Neural cell (in vitro differentiated cells): ENCODE measurements around the gene CCT5. TPM values are rescaled to one million over a fixed set of nuclear protein-coding genes. Genes with fewer than 3 reads are reported as not detected.

ENCODE experiments used
- H2AFZ ChIP-seq: fragments of 200-600, 300-800 bp; sonication (generic), shearing (Covaris generic); 2 replicates; pipeline ENCODE4 v1.6.0; 2014; ENCODE audit warnings: low read depth, mild to moderate bottlenecking, antibody characterized with exemption, low read length, moderate library complexity
- H3F3A ChIP-seq: fragments of 200-600 bp; shearing (Covaris generic); 2 replicates; pipeline ENCODE4 v1.6.1; 2016; ENCODE audit warnings: mild to moderate bottlenecking, moderate library complexity, mixed read lengths, antibody characterized with exemption, low read length; ENCODE audit not compliant: insufficient read depth, poor library complexity, severe bottlenecking
- H3K27ac ChIP-seq: fragments of 200-600, 300-800 bp; sonication (generic), shearing (Covaris generic); 2 replicates; pipeline ENCODE4 v1.5.1; 2014; ENCODE audit warnings: mild to moderate bottlenecking, low read length, moderate library complexity
- H3K27me3 ChIP-seq: fragments of 300-800, 200-600 bp; sonication (generic), shearing (Covaris generic); 2 replicates; pipeline ENCODE4 v1.6.0; 2014; ENCODE audit warnings: mild to moderate bottlenecking, low read depth, low read length, moderate library complexity; ENCODE audit not compliant: insufficient read depth
- H3K36me3 ChIP-seq: fragments of 300-800, 200-600 bp; sonication (generic), shearing (Covaris generic); 2 replicates; pipeline ENCODE4 v1.5.1; 2014; ENCODE audit warnings: mild to moderate bottlenecking, antibody characterized with exemption, low read length, moderate library complexity; ENCODE audit not compliant: insufficient read depth
- H3K4me2 ChIP-seq: fragments of 300-800, 200-600 bp; sonication (generic), shearing (Covaris generic); 2 replicates; pipeline ENCODE4 v1.6.0; 2014; ENCODE audit warnings: mild to moderate bottlenecking, low read length
- H3K4me3 ChIP-seq: fragments of 300-800, 200-600 bp; sonication (generic), shearing (Covaris generic); 2 replicates; pipeline ENCODE4 v1.5.1; 2014; ENCODE audit warnings: mild to moderate bottlenecking, low read length, moderate library complexity
- H3K79me2 ChIP-seq: fragments of 200-600 bp; shearing (Covaris generic); replicated peaks from 2 replicates; pipeline ENCODE4 v1.6.0; 2014; ENCODE audit warnings: mild to moderate bottlenecking, low read length, moderate library complexity; ENCODE audit not compliant: insufficient read depth
- H3K9ac ChIP-seq: fragments of 300-800, 200-600 bp; sonication (generic), shearing (Covaris generic); 2 replicates; pipeline ENCODE4 v1.6.1; 2016; ENCODE audit warnings: mild to moderate bottlenecking, low read length, mixed read lengths
- H3K9me2 ChIP-seq: fragments of 200-600 bp; shearing (Covaris generic); 2 replicates; pipeline ENCODE4 v1.6.1; 2016; ENCODE audit warnings: mild to moderate bottlenecking, low read length, mixed read lengths; ENCODE audit not compliant: insufficient read depth
- H3K9me3 ChIP-seq: fragments of 200-600, 300-800 bp; sonication (generic), shearing (Covaris generic); 2 replicates; pipeline ENCODE4 v1.6.1; 2016; ENCODE audit warnings: mild to moderate bottlenecking, mixed run types, low read length, moderate library complexity, mixed read lengths
- H4K20me1 ChIP-seq: fragments of 200-600 bp; shearing (Covaris generic); 2 replicates; pipeline ENCODE4 v1.6.1; 2016; ENCODE audit warnings: mild to moderate bottlenecking, mixed run types; ENCODE audit not compliant: insufficient read depth
- EP300 ChIP-seq: fragments of 450-650 bp; conservative IDR thresholded peaks from 2 replicates; pipeline ENCODE4 v1.6.1; 2014; ENCODE audit warnings: antibody characterized with exemption, mild to moderate bottlenecking, moderate library complexity; ENCODE audit not compliant: poor library complexity, severe bottlenecking
- EZH2 ChIP-seq: fragments of 200-600, 300-800 bp; shearing (Covaris generic), sonication (generic); IDR thresholded peaks from 2 replicates; pipeline ENCODE4 v1.6.1; 2014; ENCODE audit warnings: antibody characterized with exemption, low read length, borderline replicate concordance, mild to moderate bottlenecking; ENCODE audit not compliant: insufficient read depth, poor library complexity, severe bottlenecking
- MXI1 ChIP-seq: fragments of 450-650 bp; conservative IDR thresholded peaks from 2 replicates; pipeline ENCODE4 v1.6.1; 2014; ENCODE audit warnings: antibody characterized with exemption, mild to moderate bottlenecking; ENCODE audit not compliant: poor library complexity, severe bottlenecking
- POLR2AphosphoS5 ChIP-seq: IDR thresholded peaks from 2 replicates; pipeline ENCODE4 v1.6.1; 2012
- RAD21 ChIP-seq: fragments of 450-650 bp; conservative IDR thresholded peaks from 2 replicates; pipeline ENCODE4 v1.6.1; 2014; ENCODE audit warnings: antibody characterized with exemption, mild to moderate bottlenecking, moderate library complexity
- SMC3 ChIP-seq: fragments of 450-650 bp; conservative IDR thresholded peaks from 2 replicates; pipeline ENCODE4 v1.6.1; 2014; ENCODE audit warnings: antibody characterized with exemption, mild to moderate bottlenecking, moderate library complexity; ENCODE audit not compliant: poor library complexity
- TAF1 ChIP-seq: IDR thresholded peaks from 2 replicates; pipeline ENCODE4 v1.6.1; 2012; ENCODE audit warnings: low read depth
- polyA plus RNA-seq: library from polyadenylated mRNA; depleted of rRNA; stranded (reverse); fragments of >200 nt; gene quantifications from 2 replicates; pipeline ENCODE4 v1.2.3, GENCODE V29; 2014
- TF ChIP-seq, protein P1 (sequence below): fragments of 450-650 bp; IDR thresholded peaks from 2 replicates; pipeline ENCODE4 v1.5.1; 2014; ENCODE audit warnings: antibody characterized with exemption, mild to moderate bottlenecking, moderate library complexity; ENCODE audit not compliant: poor library complexity, severe bottlenecking
- TF ChIP-seq, protein P2 (sequence below): IDR thresholded peaks from 2 replicates; pipeline ENCODE4 v1.6.1; 2012; ENCODE audit warnings: borderline replicate concordance

CCT5 gene
- polyA plus RNA-seq, 1 donor from 2014 or later: 455 TPM

DNA sequence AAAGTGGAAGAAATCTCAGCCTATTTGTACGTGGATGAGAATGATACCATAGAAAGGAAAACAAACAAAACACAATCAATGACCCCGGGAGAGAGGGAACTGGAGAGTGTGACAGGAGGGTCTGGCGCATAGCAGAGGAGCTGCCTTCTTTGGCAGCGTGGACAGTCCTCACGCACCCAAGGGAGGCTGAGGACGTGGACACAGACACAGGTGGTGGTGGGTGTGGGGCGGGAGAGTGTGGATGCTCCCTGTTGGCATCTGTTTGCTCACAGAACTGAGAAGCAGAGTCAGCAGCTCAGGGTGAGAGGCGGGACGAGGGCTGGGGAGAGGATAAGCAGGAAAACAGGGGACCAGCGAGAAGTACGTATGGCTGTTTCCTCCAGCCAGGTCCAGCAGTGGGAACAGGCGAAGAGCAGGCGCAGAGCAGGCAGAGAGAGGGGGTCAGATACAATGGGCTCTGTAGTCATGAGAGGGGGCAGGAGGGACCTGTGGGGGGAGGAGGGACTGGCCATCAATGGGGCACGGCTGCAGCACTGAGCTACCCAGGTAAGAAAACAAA lies 47.6 kb downstream of the CCT5 start:
- Histone ChIP-seq H3K9me2 (no peaks in the 10 kb centered on the region), H3K79me2 (no peaks in the 10 kb centered on the region), H3K9me3 (no peaks in the 10 kb centered on the region), H3K27me3 (no peaks in the 10 kb centered on the region), H3K27ac (no peak overlapping the region), H3K9ac (no peak overlapping the region), H4K20me1 (no peaks in the 10 kb centered on the region), H2AFZ (no peak overlapping the region), H3F3A (no peaks in the 10 kb centered on the region), H3K4me2 (no peak overlapping the region), H3K4me3 (no peak overlapping the region), H3K36me3 (no peaks in the 10 kb centered on the region)
- TF ChIP-seq, protein P1, sequence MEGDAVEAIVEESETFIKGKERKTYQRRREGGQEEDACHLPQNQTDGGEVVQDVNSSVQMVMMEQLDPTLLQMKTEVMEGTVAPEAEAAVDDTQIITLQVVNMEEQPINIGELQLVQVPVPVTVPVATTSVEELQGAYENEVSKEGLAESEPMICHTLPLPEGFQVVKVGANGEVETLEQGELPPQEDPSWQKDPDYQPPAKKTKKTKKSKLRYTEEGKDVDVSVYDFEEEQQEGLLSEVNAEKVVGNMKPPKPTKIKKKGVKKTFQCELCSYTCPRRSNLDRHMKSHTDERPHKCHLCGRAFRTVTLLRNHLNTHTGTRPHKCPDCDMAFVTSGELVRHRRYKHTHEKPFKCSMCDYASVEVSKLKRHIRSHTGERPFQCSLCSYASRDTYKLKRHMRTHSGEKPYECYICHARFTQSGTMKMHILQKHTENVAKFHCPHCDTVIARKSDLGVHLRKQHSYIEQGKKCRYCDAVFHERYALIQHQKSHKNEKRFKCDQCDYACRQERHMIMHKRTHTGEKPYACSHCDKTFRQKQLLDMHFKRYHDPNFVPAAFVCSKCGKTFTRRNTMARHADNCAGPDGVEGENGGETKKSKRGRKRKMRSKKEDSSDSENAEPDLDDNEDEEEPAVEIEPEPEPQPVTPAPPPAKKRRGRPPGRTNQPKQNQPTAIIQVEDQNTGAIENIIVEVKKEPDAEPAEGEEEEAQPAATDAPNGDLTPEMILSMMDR: no peak
- TF ChIP-seq, protein P2, sequence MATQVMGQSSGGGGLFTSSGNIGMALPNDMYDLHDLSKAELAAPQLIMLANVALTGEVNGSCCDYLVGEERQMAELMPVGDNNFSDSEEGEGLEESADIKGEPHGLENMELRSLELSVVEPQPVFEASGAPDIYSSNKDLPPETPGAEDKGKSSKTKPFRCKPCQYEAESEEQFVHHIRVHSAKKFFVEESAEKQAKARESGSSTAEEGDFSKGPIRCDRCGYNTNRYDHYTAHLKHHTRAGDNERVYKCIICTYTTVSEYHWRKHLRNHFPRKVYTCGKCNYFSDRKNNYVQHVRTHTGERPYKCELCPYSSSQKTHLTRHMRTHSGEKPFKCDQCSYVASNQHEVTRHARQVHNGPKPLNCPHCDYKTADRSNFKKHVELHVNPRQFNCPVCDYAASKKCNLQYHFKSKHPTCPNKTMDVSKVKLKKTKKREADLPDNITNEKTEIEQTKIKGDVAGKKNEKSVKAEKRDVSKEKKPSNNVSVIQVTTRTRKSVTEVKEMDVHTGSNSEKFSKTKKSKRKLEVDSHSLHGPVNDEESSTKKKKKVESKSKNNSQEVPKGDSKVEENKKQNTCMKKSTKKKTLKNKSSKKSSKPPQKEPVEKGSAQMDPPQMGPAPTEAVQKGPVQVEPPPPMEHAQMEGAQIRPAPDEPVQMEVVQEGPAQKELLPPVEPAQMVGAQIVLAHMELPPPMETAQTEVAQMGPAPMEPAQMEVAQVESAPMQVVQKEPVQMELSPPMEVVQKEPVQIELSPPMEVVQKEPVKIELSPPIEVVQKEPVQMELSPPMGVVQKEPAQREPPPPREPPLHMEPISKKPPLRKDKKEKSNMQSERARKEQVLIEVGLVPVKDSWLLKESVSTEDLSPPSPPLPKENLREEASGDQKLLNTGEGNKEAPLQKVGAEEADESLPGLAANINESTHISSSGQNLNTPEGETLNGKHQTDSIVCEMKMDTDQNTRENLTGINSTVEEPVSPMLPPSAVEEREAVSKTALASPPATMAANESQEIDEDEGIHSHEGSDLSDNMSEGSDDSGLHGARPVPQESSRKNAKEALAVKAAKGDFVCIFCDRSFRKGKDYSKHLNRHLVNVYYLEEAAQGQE: no peak
- TF ChIP-seq RAD21: no peak
- no peak for TF ChIP-seq EP300
- TF ChIP-seq POLR2AphosphoS5: no peak
- TF ChIP-seq MXI1: no peak
- TF ChIP-seq TAF1: no peak
- no peak for TF ChIP-seq SMC3
- no peak for TF ChIP-seq EZH2

DNA sequence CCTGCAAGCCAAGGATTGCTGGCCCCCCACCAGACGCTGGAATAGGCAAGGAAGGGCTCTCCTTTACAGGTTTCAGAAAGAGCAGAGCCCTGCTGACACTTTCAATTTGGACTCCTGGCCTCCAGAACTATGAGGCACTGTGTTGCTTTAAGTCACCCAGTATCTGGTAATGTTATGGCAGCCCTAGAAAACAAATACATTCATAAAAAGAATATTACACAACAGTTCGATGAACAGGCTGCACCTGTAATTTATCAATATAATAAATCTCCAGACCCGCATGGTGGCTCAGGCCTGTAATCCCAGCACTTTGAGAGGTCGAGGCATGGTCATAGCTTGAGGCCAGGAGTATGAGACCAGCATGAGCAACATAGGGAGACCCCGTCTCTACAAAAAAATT lies 50.2 kb downstream of the CCT5 start:
- Histone ChIP-seq H4K20me1 (no peaks in the 10 kb centered on the region), H3K4me3 (no peak overlapping the region), H3K9ac (no peak overlapping the region), H2AFZ (no peak overlapping the region), H3K79me2 (no peaks in the 10 kb centered on the region), H3K27me3 (no peaks in the 10 kb centered on the region), H3K9me2 (no peaks in the 10 kb centered on the region), H3K36me3 (no peaks in the 10 kb centered on the region), H3K9me3 (no peaks in the 10 kb centered on the region), H3F3A (no peaks in the 10 kb centered on the region), H3K27ac (no peak overlapping the region), H3K4me2 (no peak overlapping the region)
- TF ChIP-seq SMC3: no peak
- TF ChIP-seq EZH2: no peak
- no peak for TF ChIP-seq MXI1
- TF ChIP-seq, protein P2: no peak
- TF ChIP-seq, protein P1: no peak
- TF ChIP-seq EP300: no peak
- no peak for TF ChIP-seq RAD21
- no peak for TF ChIP-seq POLR2AphosphoS5
- TF ChIP-seq TAF1: no peak
